Spleen (tissue), 11 donors: Measurements from ENCODE around the gene CHN1. TPM values are rescaled to one million over a fixed set of nuclear protein-coding genes. Genes with fewer than 3 reads are reported as not detected.

ENCODE experiments used
- DNase-seq: peaks from one replicate; pipeline ENCODE4 v3.0.0-alpha.2; 2020
- H3K27ac ChIP-seq, 8 donors: fragments of 200-600 bp; sonication (generic) in 7 of 8; 1 replicate in 4 of 8; 2 replicates in 4 of 8; pipeline versions ENCODE4 v1.5.0 to v1.8.0; 2016 to 2021; ENCODE audit warnings: inconsistent platforms in 4 of 8, mild to moderate bottlenecking in 4 of 8, moderate library complexity in 1 of 8
- H3K27me3 ChIP-seq, 7 donors: fragments of 200-600 bp; sonication (generic) in 6 of 7; replicated peaks in 1 of 7; 1 replicate in 4 of 7; 2 replicates in 3 of 7; pipeline versions ENCODE4 v1.5.0 to v1.8.0; 2016 to 2021; ENCODE audit warnings: inconsistent platforms in 3 of 7, mild to moderate bottlenecking in 1 of 7
- H3K36me3 ChIP-seq, 6 donors: fragments of 200-600 bp; sonication (generic) in 5 of 6; 1 replicate in 4 of 6; 2 replicates in 2 of 6; pipeline versions ENCODE4 v1.5.0 to v1.8.0; 2016 to 2021; ENCODE audit warnings: inconsistent platforms in 2 of 6
- H3K4me1 ChIP-seq, 6 donors: fragments of 200-600 bp; sonication (generic) in 5 of 6; 1 replicate in 3 of 6; 2 replicates in 3 of 6; pipeline versions ENCODE4 v1.5.0 to v1.8.0; 2016 to 2021; ENCODE audit warnings: inconsistent platforms in 3 of 6
- H3K4me3 ChIP-seq, 8 donors: fragments of 200-600 bp; sonication (generic) in 7 of 8; 1 replicate in 4 of 8; 2 replicates in 4 of 8; pipeline versions ENCODE4 v1.5.0 to v1.8.0; 2016 to 2021; ENCODE audit warnings: inconsistent platforms in 4 of 8, mild to moderate bottlenecking in 4 of 8, moderate library complexity in 2 of 8
- H3K9me3 ChIP-seq, 8 donors: fragments of 200-600 bp; sonication (generic) in 7 of 8; 1 replicate in 4 of 8; 2 replicates in 4 of 8; pipeline versions ENCODE4 v1.5.0 to v1.8.0; 2016 to 2021; ENCODE audit warnings: inconsistent platforms in 4 of 8
- CTCF ChIP-seq, 11 experiments: fragments of 200-600 bp in 7 of 11; fragments of 450-650 bp in 4 of 11; sonication (generic) in 4 of 11; IDR thresholded peaks in 8 of 11; conservative IDR thresholded peaks in 3 of 11; 1 replicate in 7 of 11; 2 replicates in 4 of 11; pipeline versions ENCODE4 v1.4.0 to v1.8.0; 2016 to 2021; ENCODE audit warnings: antibody characterized with exemption in 11 of 11, inconsistent platforms in 4 of 11, mild to moderate bottlenecking in 1 of 11
- POLR2A ChIP-seq, 3 donors: fragments of 450-650 bp; IDR thresholded peaks; one replicate each; pipeline ENCODE4 v1.5.1; 2017; ENCODE audit warnings: antibody characterized with exemption in 3 of 3, mild to moderate bottlenecking in 1 of 3
- POLR2AphosphoS5 ChIP-seq, 3 donors: sonication (generic); formaldehyde crosslinking; IDR thresholded peaks; one replicate each; pipeline ENCODE4 v1.5.1; 2017; ENCODE audit warnings: antibody characterized with exemption in 3 of 3
- WGBS, 5 donors: extraction: QIAGEN DNeasy Blood & Tissue Kit in 3 of 5; methylation state at CpG; one replicate each; pipeline versions ENCODE4 v1.1.5 to v1.1.7; 2013 to 2018; 5-methylcytosine and 5-hydroxymethylcytosine counted together
- intact Hi-C: fragments of 100-400 bp; cut with DNase I; formaldehyde crosslinking; loops from one replicate; pipeline ENCODE4 v1.15.0; 2023; ENCODE audit warnings: low total_unique reads
- polyA plus RNA-seq, 3 donors: library from polyadenylated mRNA; stranded (reverse); fragments of 200-250 nt; gene quantifications; one replicate each; pipeline ENCODE4 v1.2.1, GENCODE V29; 2013
- total RNA-seq, 7 donors: library from RNA; depleted of rRNA in 3 of 7; stranded (reverse); fragments of >200 nt in 3 of 7; fragmentation: NEBNext Ultra II Directional in 4 of 7; extraction: Animal tissue kit (Norgen Biotek cat#: 25700) in 4 of 7; gene quantifications; one replicate each; pipeline versions ENCODE4 v1.1.0 to v1.2.1, GENCODE V29; 2016 to 2021
- donor health status: healthy with polysubstance abuse.
- donor health status: DM: no; HTN: no; CAD: no; lungs with moderate emphysema.
- donor health status: DM: no; HTN: no; CAD: no.
- donor health status: Bipolar disorder and iron deficiency.
- donor health status: healthy.
- donor health status: DM: no; HTN: no; CAD: no.
- donor health status: DM: yes; HTN: yes; CAD: no.

CHN1 gene
- total and polyA plus RNA-seq, 10 donors, result 5.4 to 14.6 (median 9.7) TPM

GRCh38 chr2:174756743-174757142, 248.4 kb downstream of the CHN1 start:
- Histone ChIP-seq H3K27me3 (no peaks in the 10 kb centered on the region), H3K36me3 (no peaks in the 10 kb centered on the region), H3K9me3 (no peaks in the 10 kb centered on the region), H3K4me3 (no peak overlapping the region), H3K4me1 (peaks cover 0 to 17% (median 14%) of the 10 kb centered on the region in 6 donors), H3K27ac (no peak overlapping the region)
- 69 to 76% (median 70%) methylated on average over 10 of the region's 10 CpGs for WGBS, 5 donors
- intact Hi-C loops, result no loop called here
- TF ChIP-seq CTCF (IDR thresholded peaks at IDR 0.05 in 8 of 11, conservative IDR thresholded peaks at IDR 0.05 in 3 of 11) (no peak), POLR2A (IDR thresholded peaks at IDR 0.05) (no peak), POLR2AphosphoS5 (IDR thresholded peaks at IDR 0.05) (no peak)
- DNase-seq, result no peak

- Histone ChIP-seq H3K4me3 (no peak overlapping the region), H3K9me3 (no peaks in the 10 kb centered on the region), H3K27me3 (peaks cover 0 to 7% (median 0%) of the 10 kb centered on the region in 7 donors), H3K4me1 (peaks cover 10 to 45% (median 33%) of the 10 kb centered on the region in 6 donors), H3K36me3 (no peaks in the 10 kb centered on the region), H3K27ac (peak overlapping the region in 3 of 8 donors; percentile 8 to 71 (median 31))
- TF ChIP-seq POLR2A (IDR thresholded peaks at IDR 0.05) (no peak), CTCF (IDR thresholded peaks at IDR 0.05 in 8 of 11, conservative IDR thresholded peaks at IDR 0.05 in 3 of 11) (no peak), POLR2AphosphoS5 (IDR thresholded peaks at IDR 0.05) (peak in 2 of 3 donors; percentile 26 to 36)
- 73 to 92% (median 83%) methylated on average over 13 of the region's 13 CpGs for WGBS, 5 donors
- no peak for DNase-seq
- intact Hi-C loops, result no loop called here
These were observed 252.0 kb downstream of the CHN1 start for GRCh38 chr2:174753038-174753633.

- H3K27me3 ChIP-seq, result peaks cover 0 to 8% (median 0%) of the 10 kb centered on the region in 7 donors
- H3K4me3 ChIP-seq, result no peak overlapping the region
- H3K9me3 ChIP-seq, result no peaks in the 10 kb centered on the region
- H3K27ac ChIP-seq, result peak overlapping the region in 4 of 8 donors; percentile 8 to 71 (median 27)
- H3K4me1 ChIP-seq, result peaks cover 10 to 45% (median 33%) of the 10 kb centered on the region in 6 donors
- no peaks in the 10 kb centered on the region for H3K36me3 ChIP-seq
- DNase-seq, result no peak
- intact Hi-C loops, result no loop called here
- WGBS, 5 donors, result 62 to 74% (median 69%) methylated on average over 4 of the region's 4 CpGs
- TF ChIP-seq CTCF (IDR thresholded peaks at IDR 0.05 in 8 of 11, conservative IDR thresholded peaks at IDR 0.05 in 3 of 11) (no peak), POLR2A (IDR thresholded peaks at IDR 0.05) (no peak), POLR2AphosphoS5 (IDR thresholded peaks at IDR 0.05) (no peak)
These were observed 252.7 kb downstream of the CHN1 start for GRCh38 chr2:174752403-174753037.

GRCh38 chr2:174750923-174751441, 254.2 kb downstream of the CHN1 start:
- Histone ChIP-seq H3K4me1 (peaks cover 10 to 45% (median 33%) of the 10 kb centered on the region in 6 donors), H3K27ac (peak overlapping the region in 4 of 8 donors; percentile 6 to 66 (median 27)), H3K36me3 (no peaks in the 10 kb centered on the region), H3K9me3 (no peaks in the 10 kb centered on the region), H3K27me3 (peaks cover 0 to 8% (median 0%) of the 10 kb centered on the region in 7 donors), H3K4me3 (peak overlapping the region in 1 of 8 donors; percentile 11)
- DNase-seq, result peak; percentile 71
- TF ChIP-seq POLR2A (IDR thresholded peaks at IDR 0.05) (no peak), CTCF (IDR thresholded peaks at IDR 0.05 in 8 of 11, conservative IDR thresholded peaks at IDR 0.05 in 3 of 11) (no peak), POLR2AphosphoS5 (IDR thresholded peaks at IDR 0.05) (peak in 1 of 3 donors; percentile 28)
- 37 to 51% (median 40%) methylated on average over 5 of the region's 5 CpGs for WGBS, 5 donors
- intact Hi-C loops, result no loop called here
